ENCODE results near the gene PELI3. TPM values are rescaled to one million over a fixed set of nuclear protein-coding genes. Genes with fewer than 3 reads are reported as not detected.

PELI3 gene
- polyA plus RNA-seq, 3 donors = 5.9 to 7.0 (median 6.2) TPM

DNA sequence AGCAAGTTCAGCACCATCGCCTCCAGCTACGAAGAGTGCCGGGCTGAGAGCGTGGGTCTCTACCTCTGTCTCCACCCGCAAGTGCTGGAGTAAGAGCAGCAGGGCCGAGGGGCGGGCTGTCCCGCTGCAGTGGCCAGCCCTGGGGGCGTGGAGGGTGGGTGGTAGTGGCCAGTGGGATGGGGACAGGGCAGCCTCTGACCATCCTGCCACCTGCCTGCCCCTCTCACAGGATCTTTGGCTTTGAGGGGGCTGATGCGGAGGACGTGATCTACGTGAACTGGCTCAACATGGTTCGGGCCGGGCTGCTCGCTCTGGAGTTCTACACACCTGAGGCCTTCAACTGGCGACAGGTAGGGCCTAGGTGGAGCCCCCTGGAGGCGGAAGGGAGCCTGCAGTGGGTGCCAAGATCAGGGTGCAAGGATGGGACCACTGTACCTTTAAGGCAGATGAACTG lies 28.7 kb downstream of the PELI3 start:
- DNase-seq = no peak

- DNase-seq = no peak
Measured at GRCh38 chr11:66497206-66497605, 30.5 kb downstream of the PELI3 start.

DNA sequence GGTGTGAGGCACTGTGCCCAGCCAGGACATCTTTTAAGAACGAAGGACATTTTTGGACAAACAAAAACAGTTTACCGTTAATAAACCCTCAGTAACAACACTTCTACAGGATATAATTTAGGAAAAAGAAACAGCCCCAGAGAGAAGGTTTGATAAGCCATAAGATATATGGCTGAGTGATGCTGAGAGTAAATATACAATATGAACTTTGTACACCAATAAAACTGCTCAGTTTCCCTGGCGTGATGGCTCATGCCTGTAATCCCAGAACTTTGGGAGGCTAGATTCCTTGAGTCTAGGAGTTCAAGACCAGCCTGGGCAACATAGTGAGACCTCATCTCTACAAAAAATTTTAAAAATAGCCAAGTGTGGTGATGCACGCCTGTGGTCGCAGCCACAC lies 31.8 kb downstream of the PELI3 start:
- DNase-seq = no peak

DNA sequence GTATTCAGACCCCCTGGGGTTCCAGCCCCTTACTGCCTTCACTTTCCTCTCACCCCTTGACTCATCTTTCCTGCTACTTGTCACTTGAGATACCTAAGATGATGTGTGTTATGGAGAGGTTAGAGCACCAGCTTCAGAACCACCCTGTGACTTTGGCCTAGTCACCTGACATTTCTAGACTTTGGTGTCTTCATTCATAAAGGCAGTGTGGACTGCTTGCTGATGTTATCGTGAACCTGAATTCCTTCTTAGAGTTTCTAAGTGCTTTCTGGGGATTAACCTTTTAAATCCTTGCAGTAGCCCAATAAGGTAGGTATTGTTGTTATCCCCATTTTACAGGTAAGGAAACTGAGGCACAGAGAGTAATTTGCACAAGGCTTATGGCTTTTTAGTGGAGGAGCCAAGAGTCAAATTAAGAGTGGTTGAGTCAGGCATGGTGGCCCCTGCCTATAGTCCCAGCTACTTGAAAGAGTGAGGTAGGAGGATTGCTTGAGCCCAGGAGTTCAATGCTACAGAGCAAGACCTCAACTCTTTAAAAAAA lies 38.6 kb downstream of the PELI3 start:
- no peak for DNase-seq

DNA sequence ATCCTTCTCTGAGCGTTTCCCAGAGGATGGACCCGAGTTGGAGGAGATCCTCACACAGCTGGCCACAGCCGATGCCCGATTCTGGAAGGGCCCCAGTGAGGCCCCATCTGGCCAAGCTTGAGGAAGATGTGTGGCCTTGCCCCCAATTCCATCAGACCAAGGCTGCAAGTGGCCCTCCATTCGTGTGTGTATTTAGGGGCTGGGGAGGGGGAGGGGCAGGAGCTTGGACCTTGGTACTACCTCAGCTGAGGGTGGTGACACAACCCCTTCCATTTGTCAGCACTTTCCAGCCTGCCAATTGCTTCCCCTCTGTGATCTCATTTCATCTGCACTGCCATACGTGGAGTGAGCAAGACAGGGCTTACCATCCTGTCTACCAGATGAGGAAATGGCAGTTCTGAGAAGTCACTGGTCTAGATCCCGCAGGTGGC lies 42.4 kb downstream of the PELI3 start:
- no peak for DNase-seq

DNA sequence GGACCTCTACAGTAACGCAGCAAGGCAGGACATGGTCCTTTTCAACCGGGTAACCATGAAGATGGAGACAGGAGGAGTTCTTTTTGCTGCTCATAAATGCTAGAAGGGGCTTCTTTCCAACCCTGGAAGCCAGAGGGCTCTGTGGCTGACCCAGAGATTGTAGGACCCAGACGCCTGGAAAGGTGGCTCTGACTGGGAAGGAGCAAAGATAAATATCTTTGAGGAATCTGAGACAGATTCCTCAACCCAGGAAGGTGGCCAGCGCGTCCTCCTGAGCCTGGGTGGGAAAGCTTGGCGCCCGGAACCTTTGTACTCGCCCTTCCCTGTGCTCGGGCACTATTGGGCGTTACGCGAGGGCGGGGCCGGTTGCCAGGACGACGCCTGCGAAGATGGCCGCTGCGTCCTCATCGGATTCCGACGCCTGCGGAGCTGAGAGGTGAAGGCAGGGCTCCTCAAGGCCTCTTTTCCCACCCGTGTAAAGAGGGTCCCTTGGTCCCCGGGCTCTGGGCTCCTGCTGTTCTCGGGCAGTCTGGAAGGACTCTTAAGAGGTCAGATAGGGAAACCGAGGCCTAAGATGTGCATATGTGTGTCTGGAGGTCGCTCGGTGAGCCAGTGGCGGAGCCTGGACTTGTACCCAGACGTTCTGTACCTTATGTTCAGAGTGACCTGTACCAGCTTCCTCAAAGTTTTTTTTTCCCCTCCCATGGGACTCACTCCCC lies 43.7 kb downstream of the PELI3 start, which contains the start of gene BBS1:
BBS1 (plus strand) TSS at position 365 of the 719 bp plus-strand sequence; CDS start at position 390, 25 bp downstream.
- peak; percentile 83 for DNase-seq

GRCh38 chr11:66510990-66511339 lies 44.3 kb downstream of the PELI3 start:
- no peak for DNase-seq

GRCh38 chr11:66523611-66524010 lies 56.9 kb downstream of the PELI3 start:
- no peak for DNase-seq

GRCh38 chr11:66524304-66525040 lies 57.8 kb downstream of the PELI3 start:
- DNase-seq = no peak

Other genes starting within 250 kb of the PELI3 start
- gene KLC2, start 209.2 kb upstream of the PELI3 start, polyA plus RNA-seq (ENCODE audit: insufficient read length in 3 of 3) = 10 to 100 TPM; 26.8 to 29.7 (median 28.7) TPM
- gene RAB1B, start 198.3 kb upstream of the PELI3 start, polyA plus RNA-seq (ENCODE audit: insufficient read length in 3 of 3) = 100 to 1,000 TPM; 129 to 152 (median 142) TPM
- gene CNIH2, start 188.7 kb upstream of the PELI3 start, polyA plus RNA-seq (ENCODE audit: insufficient read length in 3 of 3) = 1 to 10 TPM; 4.3 to 4.4 (median 4.4) TPM
- 10 to 100 TPM; 57.3 to 65.9 (median 65.3) TPM for gene YIF1A, start 177.8 kb upstream of the PELI3 start, polyA plus RNA-seq (ENCODE audit: insufficient read length in 3 of 3)
- gene TMEM151A, start 175.0 kb upstream of the PELI3 start, polyA plus RNA-seq (ENCODE audit: insufficient read length in 3 of 3) = under 1 TPM in 1 of 3 donors, not detected in 2; 0.13 TPM
- gene CD248, start 149.9 kb upstream of the PELI3 start, polyA plus RNA-seq (ENCODE audit: insufficient read length in 3 of 3) = 10 to 100 TPM; 54.2 to 97.9 (median 70.3) TPM
- gene RIN1, start 130.5 kb upstream of the PELI3 start, polyA plus RNA-seq (ENCODE audit: insufficient read length in 3 of 3) = 1 to 10 TPM; 2.4 to 3.5 (median 3.0) TPM
- gene BRMS1, start 121.8 kb upstream of the PELI3 start, polyA plus RNA-seq (ENCODE audit: insufficient read length in 3 of 3) = 10 to 100 TPM; 36.3 to 39.3 (median 38.6) TPM
- 10 to 100 TPM; 52.6 to 58.7 (median 56.2) TPM for gene B4GAT1, start 119.3 kb upstream of the PELI3 start, polyA plus RNA-seq (ENCODE audit: insufficient read length in 3 of 3)
- 10 to 100 TPM; 22.9 to 27.8 (median 26.7) TPM for gene SLC29A2, start 95.1 kb upstream of the PELI3 start, polyA plus RNA-seq (ENCODE audit: insufficient read length in 3 of 3)
- under 1 TPM; 0.10 to 0.35 (median 0.13) TPM for gene NPAS4, start 45.9 kb upstream of the PELI3 start, polyA plus RNA-seq (ENCODE audit: insufficient read length in 3 of 3)
- 10 to 100 TPM; 65.9 to 89.6 (median 85.9) TPM for gene MRPL11, start 28.1 kb upstream of the PELI3 start, polyA plus RNA-seq (ENCODE audit: insufficient read length in 3 of 3)
- 10 to 100 TPM; 26.2 to 29.4 (median 27.5) TPM for gene DPP3, start 13.5 kb downstream of the PELI3 start, polyA plus RNA-seq (ENCODE audit: insufficient read length in 3 of 3)
- 100 to 1,000 TPM in 1 of 3 donors, 10 to 100 TPM in 2; 69.6 to 103 (median 93.6) TPM for gene BBS1, start 43.7 kb downstream of the PELI3 start, polyA plus RNA-seq (ENCODE audit: insufficient read length in 3 of 3)
- 10 to 100 TPM; 10.3 to 11.3 (median 10.4) TPM for gene ZDHHC24, start 79.1 kb downstream of the PELI3 start, polyA plus RNA-seq (ENCODE audit: insufficient read length in 3 of 3)
- under 1 TPM; 0.32 to 0.67 (median 0.43) TPM for gene ACTN3, start 80.0 kb downstream of the PELI3 start, polyA plus RNA-seq (ENCODE audit: insufficient read length in 3 of 3)
- 100 to 1,000 TPM in 1 of 3 donors, 10 to 100 TPM in 2; 83.8 to 108 (median 93.4) TPM for gene CTSF, start 101.7 kb downstream of the PELI3 start, polyA plus RNA-seq (ENCODE audit: insufficient read length in 3 of 3)
- gene CCDC87, start 126.2 kb downstream of the PELI3 start, polyA plus RNA-seq (ENCODE audit: insufficient read length in 3 of 3) = under 1 TPM; 0.31 to 0.37 (median 0.36) TPM
- gene CCS, start 126.3 kb downstream of the PELI3 start, polyA plus RNA-seq (ENCODE audit: insufficient read length in 3 of 3) = 10 to 100 TPM; 57.6 to 74.5 (median 69.1) TPM
- 10 to 100 TPM; 77.2 to 97.2 (median 92.4) TPM for gene RBM14, start 149.7 kb downstream of the PELI3 start, polyA plus RNA-seq (ENCODE audit: insufficient read length in 3 of 3)
- gene RBM4, start 171.8 kb downstream of the PELI3 start, polyA plus RNA-seq (ENCODE audit: insufficient read length in 3 of 3) = 100 to 1,000 TPM; 251 to 282 (median 270) TPM
- gene RBM4B, start 211.0 kb downstream of the PELI3 start, polyA plus RNA-seq (ENCODE audit: insufficient read length in 3 of 3) = 10 to 100 TPM; 60.9 to 80.4 (median 76.6) TPM

Measured in renal pelvis (tissue), 4 donors.